ENCODE measurements around the gene APOM. TPM values are rescaled to one million over a fixed set of nuclear protein-coding genes. Genes with fewer than 3 reads are reported as not detected.
A peak's percentile ranks its signal among the peaks of the same experiment; 100 is the strongest.

Gene APOM
- total RNA-seq, 3 donors from 2014 or later (not counting 1 experiment from before 2014, with no cell fraction given): 2.6 to 2.8 (median 2.7) TPM

- H3K9me3 ChIP-seq (ENCODE audit: control insufficient read depth, insufficient read depth, low read length): no peaks in the 10 kb centered on the region
- whole genome bisulfite sequencing (ENCODE audit: insufficient coverage): 84% methylated on average over 10 of the region's 10 CpGs
- H3K27ac ChIP-seq (ENCODE audit: low read length): no peak overlapping the region
- no peaks in the 10 kb centered on the region for H3K27me3 ChIP-seq (ENCODE audit: control insufficient read depth, insufficient read depth, low read length)
- ATAC-seq (no peak), DNase-seq (no peak)
- Mint-ChIP-seq H3K9me3 (no peaks in the 10 kb centered on the region), H3K36me3 (peaks cover 21% of the 10 kb centered on the region), H3K27ac (peak overlapping the region; percentile 92 to 95), H3K27me3 (ENCODE audit: low read depth in 2 of 2) (no peaks in the 10 kb centered on the region), H3K4me3 (peak overlapping the region; percentile 92), H3K4me1 (peaks cover 25 to 34% of the 10 kb centered on the region in 2 donors)
- peaks cover 40% of the 10 kb centered on the region for H3K36me3 ChIP-seq (ENCODE audit: control insufficient read depth, insufficient read depth, low read length)
- intact Hi-C loops (cut with micrococcal nuclease): loop anchor here (5.0 kb wide), 1 partner anchor 115 kb away; the partner anchor contains the start of gene CLIC1
- no peak for TF ChIP-seq CTCF (IDR thresholded peaks at IDR 0.05)
- peaks cover 15% of the 10 kb centered on the region for H3K4me1 ChIP-seq (ENCODE audit: control insufficient read depth, insufficient read depth, low read length)
- H3K4me3 ChIP-seq (ENCODE audit: low read length): no peak overlapping the region
Observed at GRCh38 chr6:31622684-31623091, 33.0 kb upstream of the APOM start.

DNA sequence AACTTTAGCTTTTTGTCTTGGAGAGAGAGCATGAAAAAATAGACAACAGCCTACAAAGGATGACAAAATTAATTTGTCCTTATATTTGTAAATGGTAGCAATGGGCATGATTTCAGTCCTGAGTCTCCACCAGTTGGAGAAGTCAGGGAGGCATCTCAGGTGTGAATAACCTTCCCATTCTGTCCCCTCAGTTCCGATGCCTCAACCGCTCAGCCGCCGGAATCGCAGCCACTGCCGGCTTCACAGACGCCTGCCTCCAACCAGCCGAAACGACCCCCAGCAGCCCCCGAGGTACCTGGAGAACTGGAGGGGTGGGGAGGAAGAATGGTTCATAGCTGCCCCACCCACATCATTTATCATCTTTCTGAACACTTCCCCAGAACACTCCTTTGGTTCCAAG, 31.6 kb upstream of the APOM start:
- intact Hi-C loops (cut with micrococcal nuclease): loop anchor here (5.0 kb wide), 1 partner anchor 113 kb away; the partner anchor contains the start of gene CLIC1
- H3K36me3 ChIP-seq (ENCODE audit: control insufficient read depth, insufficient read depth, low read length): peaks cover 51% of the 10 kb centered on the region
- TF ChIP-seq CTCF (IDR thresholded peaks at IDR 0.05): no peak
- no peaks in the 10 kb centered on the region for H3K9me3 ChIP-seq (ENCODE audit: control insufficient read depth, insufficient read depth, low read length)
- no peak for ATAC-seq
- Mint-ChIP-seq H3K27ac (no peak overlapping the region), H3K4me1 (peaks cover 26 to 34% of the 10 kb centered on the region in 2 donors), H3K36me3 (peaks cover 24% of the 10 kb centered on the region), H3K9me3 (no peaks in the 10 kb centered on the region), H3K27me3 (ENCODE audit: low read depth in 2 of 2) (no peaks in the 10 kb centered on the region), H3K4me3 (no peak overlapping the region)
- no peak overlapping the region for H3K4me3 ChIP-seq (ENCODE audit: low read length)
- H3K27ac ChIP-seq (ENCODE audit: low read length): no peak overlapping the region
- DNase-seq: no peak
- H3K4me1 ChIP-seq (ENCODE audit: control insufficient read depth, insufficient read depth, low read length): peaks cover 15% of the 10 kb centered on the region
- WGBS (ENCODE audit: insufficient coverage): 100% methylated on average over 5 of the region's 10 CpGs
- no peaks in the 10 kb centered on the region for H3K27me3 ChIP-seq (ENCODE audit: control insufficient read depth, insufficient read depth, low read length)

- Mint-ChIP-seq H3K27me3 (ENCODE audit: low read depth in 2 of 2) (no peaks in the 10 kb centered on the region), H3K4me3 (no peak overlapping the region), H3K27ac (peak overlapping the region in 1 of 2 donors; percentile 43), H3K9me3 (no peaks in the 10 kb centered on the region), H3K4me1 (peaks cover 16 to 22% of the 10 kb centered on the region in 2 donors), H3K36me3 (peaks cover 24% of the 10 kb centered on the region)
- no peak overlapping the region for H3K27ac ChIP-seq (ENCODE audit: low read length)
- no peak overlapping the region for H3K4me3 ChIP-seq (ENCODE audit: low read length)
- peaks cover 78% of the 10 kb centered on the region for H3K36me3 ChIP-seq (ENCODE audit: control insufficient read depth, insufficient read depth, low read length)
- WGBS (ENCODE audit: insufficient coverage): 97% methylated on average over 9 of the region's 10 CpGs
- no peak for ATAC-seq
- H3K4me1 ChIP-seq (ENCODE audit: control insufficient read depth, insufficient read depth, low read length): peaks cover 2% of the 10 kb centered on the region
- DNase-seq: no peak
- intact Hi-C loops (cut with micrococcal nuclease): no loop called here
- no peak for TF ChIP-seq CTCF (IDR thresholded peaks at IDR 0.05)
- no peaks in the 10 kb centered on the region for H3K27me3 ChIP-seq (ENCODE audit: control insufficient read depth, insufficient read depth, low read length)
- no peaks in the 10 kb centered on the region for H3K9me3 ChIP-seq (ENCODE audit: control insufficient read depth, insufficient read depth, low read length)
Observed at GRCh38 chr6:31626952-31627351, 28.7 kb upstream of the APOM start.

GRCh38 chr6:31627690-31628287, 27.9 kb upstream of the APOM start:
- no peak for DNase-seq
- Mint-ChIP-seq H3K9me3 (no peaks in the 10 kb centered on the region), H3K36me3 (peaks cover 24% of the 10 kb centered on the region), H3K4me1 (peaks cover 8 to 21% of the 10 kb centered on the region in 2 donors), H3K4me3 (no peak overlapping the region), H3K27ac (peak overlapping the region; percentile 39 to 43), H3K27me3 (ENCODE audit: low read depth in 2 of 2) (no peaks in the 10 kb centered on the region)
- peaks cover 86% of the 10 kb centered on the region for H3K36me3 ChIP-seq (ENCODE audit: control insufficient read depth, insufficient read depth, low read length)
- 98% methylated on average over 19 of the region's 19 CpGs for WGBS (ENCODE audit: insufficient coverage)
- no peaks in the 10 kb centered on the region for H3K4me1 ChIP-seq (ENCODE audit: control insufficient read depth, insufficient read depth, low read length)
- H3K27me3 ChIP-seq (ENCODE audit: control insufficient read depth, insufficient read depth, low read length): no peaks in the 10 kb centered on the region
- H3K4me3 ChIP-seq (ENCODE audit: low read length): no peak overlapping the region
- no peaks in the 10 kb centered on the region for H3K9me3 ChIP-seq (ENCODE audit: control insufficient read depth, insufficient read depth, low read length)
- no peak overlapping the region for H3K27ac ChIP-seq (ENCODE audit: low read length)
- no peak for TF ChIP-seq CTCF (IDR thresholded peaks at IDR 0.05)
- intact Hi-C loops (cut with micrococcal nuclease): no loop called here
- ATAC-seq: no peak

Data from natural killer cell (primary cell).